Measurements from ENCODE around the gene IFFO2.

IFFO2 gene

GRCh38 chr1:18919197-18919905 is 37.1 kb downstream of the IFFO2 start:
- DNase-seq (ENCODE audit: low read depth, low spot score), result no peak

- DNase-seq (ENCODE audit: low read depth, low spot score), result no peak
Measured at GRCh38 chr1:18918417-18918816, 38.1 kb downstream of the IFFO2 start.

GRCh38 chr1:18917071-18917799 is 39.2 kb downstream of the IFFO2 start:
- no peak for DNase-seq (ENCODE audit: low read depth, low spot score)

GRCh38 chr1:18915341-18915740 is 41.1 kb downstream of the IFFO2 start:
- DNase-seq (ENCODE audit: low read depth, low spot score), result no peak

- peak; percentile 51 for DNase-seq (ENCODE audit: low read depth, low spot score)
Measured at GRCh38 chr1:18913065-18913835, 43.2 kb downstream of the IFFO2 start.

- no peak for DNase-seq (ENCODE audit: low read depth, low spot score)
Measured at GRCh38 chr1:18912550-18912949, 43.9 kb downstream of the IFFO2 start.

- DNase-seq (ENCODE audit: low read depth, low spot score), result no peak
Measured at GRCh38 chr1:18908911-18909771, 47.3 kb downstream of the IFFO2 start.

- no peak for DNase-seq (ENCODE audit: low read depth, low spot score)
Measured at GRCh38 chr1:18907917-18908845, 48.3 kb downstream of the IFFO2 start.

GRCh38 chr1:18907021-18907916 is 49.2 kb downstream of the IFFO2 start:
- peak; percentile 45 for DNase-seq (ENCODE audit: low read depth, low spot score)

GRCh38 chr1:18903291-18903756 is 53.2 kb downstream of the IFFO2 start:
- no peak for DNase-seq (ENCODE audit: low read depth, low spot score)

GRCh38 chr1:18902523-18903290 is 53.8 kb downstream of the IFFO2 start, which contains the start of gene ALDH4A1:
Gene ALDH4A1 (minus strand): TSS chr1:18902555. CDS start chr1:18902523, 32 bp downstream.
- DNase-seq (ENCODE audit: low read depth, low spot score), result peak; percentile 93

- no peak for DNase-seq (ENCODE audit: low read depth, low spot score)
Measured at GRCh38 chr1:18901952-18902522, 54.4 kb downstream of the IFFO2 start.

GRCh38 chr1:18901147-18901951 is 55.1 kb downstream of the IFFO2 start:
- DNase-seq (ENCODE audit: low read depth, low spot score), result no peak

GRCh38 chr1:18900303-18900841 is 56.1 kb downstream of the IFFO2 start:
- no peak for DNase-seq (ENCODE audit: low read depth, low spot score)

- no peak for DNase-seq (ENCODE audit: low read depth, low spot score)
Measured at GRCh38 chr1:18899363-18900049, 57.0 kb downstream of the IFFO2 start.

- no peak for DNase-seq (ENCODE audit: low read depth, low spot score)
Measured at GRCh38 chr1:18898567-18898966, 57.9 kb downstream of the IFFO2 start.
